CD14-positive monocyte (primary cell): Measurements from ENCODE around the gene FAM13A. TPM values are rescaled to one million over a fixed set of nuclear protein-coding genes. Genes with fewer than 3 reads are reported as not detected.
A peak's percentile ranks its signal among the peaks of the same experiment; 100 is the strongest.

Source experiments
- DNase-seq, 3 donors: peaks; one replicate each; pipeline ENCODE4 v3.0.0-alpha.2; 2011 to 2022
- H2AFZ ChIP-seq: 2 replicates; pipeline ENCODE4 v1.6.0; 2012; ENCODE audit warnings: mild to moderate bottlenecking, low read depth, low read length, inconsistent platforms; ENCODE audit not compliant: insufficient read depth, poor library complexity, severe bottlenecking
- H3K27ac ChIP-seq, 2 donors: 1 replicate in 1 of 2; 2 replicates in 1 of 2; pipeline ENCODE4 v1.5.1; 2012 to 2013; ENCODE audit warnings: low read length in 2 of 2, control low read depth in 1 of 2, inconsistent platforms in 1 of 2, low read depth in 1 of 2, mild to moderate bottlenecking in 1 of 2
- H3K27me3 ChIP-seq, 2 donors: one replicate each; pipeline versions ENCODE4 v1.6.0 to v1.6.1; 2011 to 2013; ENCODE audit warnings: low read length in 2 of 2; ENCODE audit not compliant: control insufficient read depth in 2 of 2, insufficient read depth in 2 of 2
- H3K36me3 ChIP-seq, 2 donors: replicated peaks in 1 of 2; 1 replicate in 1 of 2; 2 replicates in 1 of 2; pipeline versions ENCODE4 v1.5.1 to v1.6.1; 2012 to 2013; ENCODE audit warnings: low read length in 2 of 2, control low read depth in 1 of 2, inconsistent platforms in 1 of 2, mild to moderate bottlenecking in 1 of 2; ENCODE audit not compliant: insufficient read depth in 2 of 2, control insufficient read depth in 1 of 2
- H3K4me1 ChIP-seq, 2 donors: 1 replicate in 1 of 2; 2 replicates in 1 of 2; pipeline versions ENCODE4 v1.5.1 to v1.6.1; 2012 to 2013; ENCODE audit warnings: low read length in 2 of 2, control low read depth in 1 of 2, inconsistent platforms in 1 of 2, mild to moderate bottlenecking in 1 of 2, moderate library complexity in 1 of 2; ENCODE audit not compliant: insufficient read depth in 2 of 2, control insufficient read depth in 1 of 2
- H3K4me2 ChIP-seq: replicated peaks from 2 replicates; pipeline ENCODE3; 2012; ENCODE audit warnings: low read length, moderate library complexity, mild to moderate bottlenecking; ENCODE audit not compliant: poor library complexity, severe bottlenecking; ENCODE audit errors: extremely low read depth
- H3K4me3 ChIP-seq, 3 experiments: fragments of 200-600 bp in 1 of 3; sonication (generic) in 1 of 3; replicated peaks in 1 of 3; 1 replicate in 2 of 3; 2 replicates in 1 of 3; pipeline ENCODE4 v1.5.1; 2011 to 2013; ENCODE audit warnings: low read length in 3 of 3, mild to moderate bottlenecking in 3 of 3, control low read depth in 2 of 3, low read depth in 2 of 3, inconsistent platforms in 1 of 3, moderate library complexity in 1 of 3
- H3K79me2 ChIP-seq: 2 replicates; pipeline ENCODE4 v1.6.0; 2012; ENCODE audit warnings: mild to moderate bottlenecking, control low read depth, inconsistent platforms, low read length, moderate library complexity; ENCODE audit not compliant: insufficient read depth
- H3K9ac ChIP-seq: 2 replicates; pipeline ENCODE4 v1.6.0; 2017; ENCODE audit warnings: low read length, mild to moderate bottlenecking; ENCODE audit not compliant: insufficient read depth, poor library complexity, severe bottlenecking
- H3K9me3 ChIP-seq, 2 donors: replicated peaks in 1 of 2; 1 replicate in 1 of 2; 2 replicates in 1 of 2; pipeline versions ENCODE4 v1.5.1 to v1.6.1; 2012 to 2013; ENCODE audit warnings: low read length in 2 of 2, control low read depth in 1 of 2; ENCODE audit not compliant: control insufficient read depth in 1 of 2, insufficient read depth in 1 of 2
- H4K20me1 ChIP-seq: 2 replicates; pipeline ENCODE4 v1.6.0; 2012; ENCODE audit warnings: mild to moderate bottlenecking, low read length, control low read depth, moderate library complexity; ENCODE audit not compliant: insufficient read depth
- H3K27ac Mint-ChIP-seq, 7 donors: one replicate each; pipeline ENCODE4 v1.8.0; 2020; ENCODE audit warnings: mild to moderate bottlenecking in 7 of 7, mixed read lengths in 7 of 7, moderate library complexity in 6 of 7, inconsistent platforms in 2 of 7
- H3K27me3 Mint-ChIP-seq, 3 donors: one replicate each; pipeline ENCODE4 v1.8.0; 2021 to 2022; ENCODE audit warnings: low read depth in 3 of 3, mild to moderate bottlenecking in 3 of 3, mixed read lengths in 3 of 3, moderate library complexity in 3 of 3, inconsistent platforms in 1 of 3
- H3K36me3 Mint-ChIP-seq, 2 donors: one replicate each; pipeline ENCODE4 v1.8.0; 2020; ENCODE audit warnings: mixed read lengths in 2 of 2, inconsistent platforms in 1 of 2, mild to moderate bottlenecking in 1 of 2
- H3K4me1 Mint-ChIP-seq: one replicate; pipeline ENCODE4 v1.8.0; 2020; ENCODE audit warnings: mild to moderate bottlenecking, mixed read lengths
- H3K4me3 Mint-ChIP-seq, 2 donors: one replicate each; pipeline ENCODE4 v1.8.0; 2020; ENCODE audit warnings: mild to moderate bottlenecking in 2 of 2, mixed read lengths in 2 of 2, moderate library complexity in 1 of 2
- H3K9me3 Mint-ChIP-seq, 7 donors: one replicate each; pipeline ENCODE4 v1.8.0; 2020 to 2022; ENCODE audit warnings: mixed read lengths in 7 of 7, mild to moderate bottlenecking in 6 of 7, moderate library complexity in 6 of 7, inconsistent platforms in 2 of 7
- WGBS: methylation state at CpG from one replicate; pipeline ENCODE4 v1.1.5; 2013; ENCODE audit warnings: missing lambda C conversion rate; ENCODE audit not compliant: insufficient coverage; 5-methylcytosine and 5-hydroxymethylcytosine counted together
- intact Hi-C, 2 donors: fragments of 100-400 bp; cut with micrococcal nuclease; formaldehyde crosslinking; loops; one replicate each; pipeline versions ENCODE4 v1.15.0 to v1.15.1; 2023
- polyA plus RNA-seq, 3 donors: library from polyadenylated mRNA; depleted of rRNA in 1 of 3; unstranded in 2 of 3; stranded (reverse) in 1 of 3; fragments of 300-500 nt in 2 of 3; fragments of >200 nt in 1 of 3; fragmentation: Illumina TruSeq in 2 of 3; gene quantifications; 1 replicate in 2 of 3; 2 replicates in 1 of 3; pipeline ENCODE4 v1.2.3, GENCODE V29; 2012 to 2021
- TF ChIP-seq, protein P1 (sequence below): fragments of 200-600 bp; IDR thresholded peaks from one replicate; pipeline ENCODE4 v1.8.0; 2022; ENCODE audit warnings: antibody characterized with exemption, mild to moderate bottlenecking

The FAM13A gene
- polyA plus RNA-seq, 3 donors, result 5.3 to 20.0 (median 6.5) TPM

- no CpG with 5 or more reads among the region's 4 CpGs for WGBS
- peaks cover 54% of the 10 kb centered on the region for H3K79me2 ChIP-seq
- H2AFZ ChIP-seq, result no peak overlapping the region
- Mint-ChIP-seq H3K4me3 (no peak overlapping the region), H3K36me3 (peaks cover 27 to 38% of the 10 kb centered on the region in 2 donors), H3K27ac (no peak overlapping the region), H3K4me1 (peaks cover 39% of the 10 kb centered on the region), H3K27me3 (no peaks in the 10 kb centered on the region), H3K9me3 (peaks cover 0 to 1% (median 0%) of the 10 kb centered on the region in 7 donors)
- intact Hi-C loops, result no loop called here
- peaks cover 17 to 26% of the 10 kb centered on the region in 2 donors for H3K4me1 ChIP-seq
- H3K9me3 ChIP-seq, result no peaks in the 10 kb centered on the region
- H3K4me3 ChIP-seq, result no peak overlapping the region
- no peak overlapping the region for H3K9ac ChIP-seq
- peaks cover 82% of the 10 kb centered on the region for H4K20me1 ChIP-seq
- TF ChIP-seq, protein P1, sequence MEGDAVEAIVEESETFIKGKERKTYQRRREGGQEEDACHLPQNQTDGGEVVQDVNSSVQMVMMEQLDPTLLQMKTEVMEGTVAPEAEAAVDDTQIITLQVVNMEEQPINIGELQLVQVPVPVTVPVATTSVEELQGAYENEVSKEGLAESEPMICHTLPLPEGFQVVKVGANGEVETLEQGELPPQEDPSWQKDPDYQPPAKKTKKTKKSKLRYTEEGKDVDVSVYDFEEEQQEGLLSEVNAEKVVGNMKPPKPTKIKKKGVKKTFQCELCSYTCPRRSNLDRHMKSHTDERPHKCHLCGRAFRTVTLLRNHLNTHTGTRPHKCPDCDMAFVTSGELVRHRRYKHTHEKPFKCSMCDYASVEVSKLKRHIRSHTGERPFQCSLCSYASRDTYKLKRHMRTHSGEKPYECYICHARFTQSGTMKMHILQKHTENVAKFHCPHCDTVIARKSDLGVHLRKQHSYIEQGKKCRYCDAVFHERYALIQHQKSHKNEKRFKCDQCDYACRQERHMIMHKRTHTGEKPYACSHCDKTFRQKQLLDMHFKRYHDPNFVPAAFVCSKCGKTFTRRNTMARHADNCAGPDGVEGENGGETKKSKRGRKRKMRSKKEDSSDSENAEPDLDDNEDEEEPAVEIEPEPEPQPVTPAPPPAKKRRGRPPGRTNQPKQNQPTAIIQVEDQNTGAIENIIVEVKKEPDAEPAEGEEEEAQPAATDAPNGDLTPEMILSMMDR, result no peak
- no peak for DNase-seq
- no peak overlapping the region for H3K27ac ChIP-seq
- H3K27me3 ChIP-seq, result no peaks in the 10 kb centered on the region
- no peak overlapping the region for H3K4me2 ChIP-seq
- H3K36me3 ChIP-seq, result no peaks in the 10 kb centered on the region
Observed at GRCh38 chr4:88807499-88807898, 249.5 kb downstream of the FAM13A start.

DNA sequence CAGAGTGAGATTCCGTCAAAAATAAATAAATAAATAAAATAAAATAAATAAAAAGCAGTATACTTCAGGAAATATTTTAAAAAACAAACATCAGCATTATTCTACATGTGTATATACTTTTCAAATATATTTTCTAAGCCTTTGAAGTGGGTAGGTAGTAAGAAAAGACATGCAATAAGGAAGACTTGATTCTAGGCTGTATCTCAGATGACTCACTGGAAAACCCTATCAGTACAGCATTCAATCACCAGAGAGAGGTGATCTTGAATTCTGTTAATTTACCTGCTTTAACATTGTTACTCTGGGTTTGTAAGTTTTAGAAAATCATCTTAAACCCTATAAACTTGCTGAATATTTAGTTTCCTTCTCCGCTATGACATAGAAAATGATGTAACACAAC is 252.8 kb downstream of the FAM13A start:
- Mint-ChIP-seq H3K27ac (peak overlapping the region in 2 of 7 donors; percentile 68 to 87), H3K9me3 (no peaks in the 10 kb centered on the region), H3K4me3 (no peak overlapping the region), H3K4me1 (peaks cover 27% of the 10 kb centered on the region), H3K27me3 (no peaks in the 10 kb centered on the region), H3K36me3 (peaks cover 33 to 45% of the 10 kb centered on the region in 2 donors)
- Histone ChIP-seq H4K20me1 (peaks cover 70% of the 10 kb centered on the region), H3K79me2 (peaks cover 32% of the 10 kb centered on the region), H2AFZ (no peak overlapping the region), H3K9ac (no peak overlapping the region), H3K4me3 (no peak overlapping the region), H3K9me3 (no peaks in the 10 kb centered on the region), H3K36me3 (peaks cover 10 to 20% of the 10 kb centered on the region in 2 donors), H3K4me2 (no peak overlapping the region), H3K27ac (peak overlapping the region; percentile 38 to 59), H3K27me3 (no peaks in the 10 kb centered on the region), H3K4me1 (peaks cover 18 to 27% of the 10 kb centered on the region in 2 donors)
- intact Hi-C loops, result no loop called here
- TF ChIP-seq, protein P1, result no peak
- peak in 1 of 3 donors; percentile 19 for DNase-seq
- no CpG with 5 or more reads among the region's 2 CpGs for WGBS
